ENCODE measurements around the gene KISS1.

KISS1 gene

GRCh38 chr1:204154568-204155255 is 41.6 kb downstream of the KISS1 start:
- DNase-seq (ENCODE audit: low spot score), result no peak

- DNase-seq (ENCODE audit: low spot score), result no peak
Observed at GRCh38 chr1:204153667-204154066, 42.6 kb downstream of the KISS1 start.

- DNase-seq (ENCODE audit: low spot score), result no peak
Observed at GRCh38 chr1:204152310-204153044, 43.8 kb downstream of the KISS1 start.

GRCh38 chr1:204151552-204152309 is 44.6 kb downstream of the KISS1 start, which contains the start of gene ETNK2:
ETNK2 (minus strand) TSS chr1:204152044; CDS start chr1:204151852, 192 bp downstream.
- DNase-seq (ENCODE audit: low spot score), result no peak

GRCh38 chr1:204150702-204151551 is 45.4 kb downstream of the KISS1 start:
- DNase-seq (ENCODE audit: low spot score), result no peak

GRCh38 chr1:204149635-204150565 is 46.4 kb downstream of the KISS1 start:
- DNase-seq (ENCODE audit: low spot score), result no peak

GRCh38 chr1:204149107-204149506 is 47.2 kb downstream of the KISS1 start:
- DNase-seq (ENCODE audit: low spot score), result no peak

GRCh38 chr1:204147406-204148383 is 48.6 kb downstream of the KISS1 start:
- no peak for DNase-seq (ENCODE audit: low spot score)

GRCh38 chr1:204146965-204147364 is 49.3 kb downstream of the KISS1 start:
- no peak for DNase-seq (ENCODE audit: low spot score)

GRCh38 chr1:204146309-204146708 is 50.0 kb downstream of the KISS1 start:
- DNase-seq (ENCODE audit: low spot score), result no peak

GRCh38 chr1:204145033-204145504 is 51.2 kb downstream of the KISS1 start:
- no peak for DNase-seq (ENCODE audit: low spot score)

GRCh38 chr1:204143276-204144041 is 52.8 kb downstream of the KISS1 start:
- DNase-seq (ENCODE audit: low spot score), result no peak

GRCh38 chr1:204142032-204142974 is 54.0 kb downstream of the KISS1 start:
- no peak for DNase-seq (ENCODE audit: low spot score)

GRCh38 chr1:204141131-204141530 is 55.2 kb downstream of the KISS1 start:
- no peak for DNase-seq (ENCODE audit: low spot score)
